GM23338 (cell line): ENCODE results near the gene TRNP1. TPM values are rescaled to one million over a fixed set of nuclear protein-coding genes. Genes with fewer than 3 reads are reported as not detected.

Source experiments
- ATAC-seq: fragments of 200-7000 bp; cut with Tn5 transposase; 3 replicates; pipeline ENCODE4 v1.9.1; 2020
- DNase-seq: peaks from one replicate; pipeline ENCODE4 v3.0.0-alpha.2; 2015; ENCODE audit warnings: low spot score
- H2AFZ ChIP-seq: fragments of 200-600 bp; sonication (generic); 2 replicates; pipeline ENCODE4 v1.8.0; 2016; ENCODE audit warnings: antibody characterized with exemption, mild to moderate bottlenecking, moderate library complexity
- H3F3A ChIP-seq: fragments of 200-600 bp; sonication (generic); replicated peaks from 2 replicates; pipeline ENCODE4 v1.8.0; 2017; ENCODE audit warnings: antibody characterized with exemption, mixed run types, low read depth
- H3K27ac ChIP-seq: fragments of 200-600 bp; sonication (generic); 2 replicates; pipeline ENCODE4 v1.6.1; 2016; ENCODE audit warnings: low read depth
- H3K27me3 ChIP-seq: fragments of 200-600 bp; sonication (generic); 2 replicates; pipeline ENCODE4 v1.8.0; 2016; ENCODE audit warnings: mild to moderate bottlenecking, mixed run types, moderate library complexity; ENCODE audit not compliant: insufficient read depth
- H3K36me3 ChIP-seq: fragments of 200-600 bp; sonication (generic); 2 replicates; pipeline ENCODE4 v1.8.0; 2016; ENCODE audit warnings: mild to moderate bottlenecking; ENCODE audit not compliant: insufficient read depth
- H3K4me1 ChIP-seq: fragments of 200-600 bp; sonication (generic); 2 replicates; pipeline ENCODE4 v1.8.0; 2016; ENCODE audit warnings: mild to moderate bottlenecking, moderate library complexity; ENCODE audit not compliant: insufficient read depth
- H3K4me2 ChIP-seq: fragments of 200-600 bp; sonication (generic); 2 replicates; pipeline ENCODE4 v1.7.1; 2017; ENCODE audit warnings: mixed run types
- H3K4me3 ChIP-seq: fragments of 200-600 bp; sonication (generic); 2 replicates; pipeline ENCODE4 v1.6.1; 2016; ENCODE audit warnings: mixed run types
- H3K79me2 ChIP-seq: fragments of 200-600 bp; sonication (generic); replicated peaks from 2 replicates; pipeline ENCODE4 v1.8.0; 2017; ENCODE audit warnings: mild to moderate bottlenecking; ENCODE audit not compliant: insufficient read depth
- H3K9me2 ChIP-seq: fragments of 200-600 bp; sonication (generic); 2 replicates; pipeline ENCODE4 v1.8.0; 2017; ENCODE audit not compliant: insufficient read depth
- H4K20me1 ChIP-seq: fragments of 200-600 bp; sonication (generic); replicated peaks from 2 replicates; pipeline ENCODE4 v1.8.0; 2017; ENCODE audit warnings: mild to moderate bottlenecking; ENCODE audit not compliant: insufficient read depth
- H3K27ac Mint-ChIP-seq: 2 replicates; pipeline ENCODE4 v1.8.0; 2020; ENCODE audit warnings: inconsistent platforms, mild to moderate bottlenecking, moderate library complexity, mixed read lengths
- H3K27me3 Mint-ChIP-seq: 3 replicates; pipeline ENCODE4 v1.8.0; 2022; ENCODE audit warnings: low read depth, mild to moderate bottlenecking, moderate library complexity, mixed read lengths, inconsistent platforms; ENCODE audit not compliant: insufficient read depth, poor library complexity
- H3K36me3 Mint-ChIP-seq: 3 replicates; pipeline ENCODE4 v1.8.0; 2021; ENCODE audit warnings: low read depth, mild to moderate bottlenecking, inconsistent platforms, moderate library complexity, mixed read lengths
- H3K4me1 Mint-ChIP-seq: 3 replicates; pipeline ENCODE4 v1.8.0; 2020; ENCODE audit warnings: mild to moderate bottlenecking, inconsistent platforms, mixed read lengths
- H3K4me3 Mint-ChIP-seq: 3 replicates; pipeline ENCODE4 v1.8.0; 2021; ENCODE audit warnings: moderate library complexity, mild to moderate bottlenecking, inconsistent platforms, mixed read lengths
- H3K9me3 Mint-ChIP-seq: 3 replicates; pipeline ENCODE4 v1.8.0; 2020; ENCODE audit warnings: moderate library complexity, mild to moderate bottlenecking, inconsistent platforms, mixed read lengths
- CREB1 ChIP-seq: fragments of 250-450 bp; sonication (Bioruptor Pico); IDR thresholded peaks from 2 replicates; pipeline ENCODE4 v1.5.0; 2020; ENCODE audit warnings: low read depth, mild to moderate bottlenecking, moderate library complexity
- JUNB ChIP-seq: IDR thresholded peaks from one replicate; pipeline ENCODE4 v1.6.1; 2016; ENCODE audit warnings: antibody characterized with exemption; ENCODE audit not compliant: unreplicated experiment
- ZNF114 ChIP-seq: fragments of 250-450 bp; sonication (Bioruptor Pico); IDR thresholded peaks from 2 replicates; pipeline ENCODE4 v1.5.0; 2020; ENCODE audit warnings: mild to moderate bottlenecking, moderate library complexity
- polyA plus RNA-seq: library from polyadenylated mRNA; unstranded; fragments of >200 nt; fragmentation: Nextera tagmentation; extraction: Ambion mirVana; gene quantifications from 2 replicates; pipeline ENCODE4 v1.2.1, GENCODE V29; 2016
- total RNA-seq: library from RNA; depleted of rRNA; stranded (reverse); fragments of >200 nt; shearing (Covaris generic); gene quantifications from 2 replicates; pipeline ENCODE4 v1.2.3, GENCODE V29; 2014; rRNA removed

The TRNP1 gene
- total and polyA plus RNA-seq, 2 experiments from 2014 or later, result 21.2 to 54.3 TPM

DNA sequence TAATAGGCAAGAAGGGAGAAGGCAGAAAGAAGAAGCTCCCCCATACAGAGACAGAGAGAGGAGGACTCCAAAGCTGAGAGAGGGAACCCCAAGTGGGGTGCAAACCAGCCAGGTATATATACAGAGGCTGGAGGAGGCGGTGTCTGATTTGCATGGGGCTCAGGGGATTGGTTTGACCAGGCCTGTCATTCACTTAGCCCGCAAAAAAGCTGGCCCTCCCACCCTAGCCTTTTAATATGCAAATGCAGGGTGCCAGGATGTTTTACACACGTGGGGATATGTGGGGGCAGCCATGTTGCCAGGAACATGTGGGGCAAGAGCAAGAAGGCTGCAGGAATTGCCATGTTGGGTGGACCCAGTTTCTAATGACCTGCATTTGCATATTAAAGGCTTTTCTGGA lies 56.1 kb downstream of the TRNP1 start:
- H3K9me2 ChIP-seq, result peaks cover 11% of the 10 kb centered on the region; the same call in 1 of the 2 replicates
- H2AFZ ChIP-seq, result no peak overlapping the region
- peak; percentile 86 for DNase-seq
- H3K27ac Mint-ChIP-seq, result peak overlapping the region; percentile 93
- no peaks in the 10 kb centered on the region for H4K20me1 ChIP-seq
- H3K4me3 Mint-ChIP-seq, result peak overlapping the region; percentile 7; the same call in 1 of the 3 replicates
- H3K9me3 Mint-ChIP-seq, result peaks cover 15% of the 10 kb centered on the region
- peaks cover 8% of the 10 kb centered on the region for H3K27me3 Mint-ChIP-seq
- ATAC-seq, result peak; percentile 21
- no peaks in the 10 kb centered on the region for H3K27me3 ChIP-seq
- peaks cover 29% of the 10 kb centered on the region for H3K4me1 ChIP-seq
- H3K4me3 ChIP-seq, result no peak overlapping the region
- H3F3A ChIP-seq, result 0 out of 2 replicates have a peak, but pooled peaks cover 4% of the 10 kb centered on the region
- H3K4me2 ChIP-seq, result 0 out of 2 replicates have a peak overlapping the region, but pooled peaks have one; percentile 39
- H3K79me2 ChIP-seq, result no peaks in the 10 kb centered on the region
- no peaks in the 10 kb centered on the region for H3K36me3 ChIP-seq
- peaks cover 29% of the 10 kb centered on the region for H3K4me1 Mint-ChIP-seq
- TF ChIP-seq CREB1 (CRISPR knock-in tag) (0 out of 2 replicates have a peak, but pooled peaks have one; percentile 37), JUNB (no peak), ZNF114 (peak; percentile 95; the same call in 1 of the 2 replicates)
- peaks cover 19% of the 10 kb centered on the region for H3K36me3 Mint-ChIP-seq
- H3K27ac ChIP-seq, result peak overlapping the region; percentile 78

Other genes starting within 250 kb of the TRNP1 start
- 11.7 and 12.6 TPM in 2 replicates for gene PIGV, start 205.7 kb upstream of the TRNP1 start, total RNA-seq
- 3.8 and 4.5 TPM in 2 replicates for gene PIGV, start 205.7 kb upstream of the TRNP1 start, polyA plus RNA-seq
- gene ZDHHC18, start 167.0 kb upstream of the TRNP1 start, total RNA-seq, result 15.5 and 26.8 TPM in 2 replicates
- gene ZDHHC18, start 167.0 kb upstream of the TRNP1 start, polyA plus RNA-seq, result 5.6 and 6.3 TPM in 2 replicates
- 2.6 and 4.1 TPM in 2 replicates for gene SFN, start 130.5 kb upstream of the TRNP1 start, total RNA-seq
- 1.8 and 3.6 TPM in 2 replicates for gene SFN, start 130.5 kb upstream of the TRNP1 start, polyA plus RNA-seq
- gene GPN2, start 103.4 kb upstream of the TRNP1 start, total RNA-seq, result 10.1 and 13.8 TPM in 2 replicates
- 18.2 and 19.4 TPM in 2 replicates for gene GPN2, start 103.4 kb upstream of the TRNP1 start, polyA plus RNA-seq
- gene GPATCH3, start 93.2 kb upstream of the TRNP1 start, total RNA-seq, result 10.5 and 15.6 TPM in 2 replicates
- gene GPATCH3, start 93.2 kb upstream of the TRNP1 start, polyA plus RNA-seq, result 9.8 and 13.0 TPM in 2 replicates
- not detected in 2 replicates for gene NR0B2, start 79.7 kb upstream of the TRNP1 start, total RNA-seq
- gene NR0B2, start 79.7 kb upstream of the TRNP1 start, polyA plus RNA-seq, result 0.18 TPM in 1 of 2 replicates, not detected in the other
- 84.3 and 96.2 TPM in 2 replicates for gene NUDC, start 71.9 kb upstream of the TRNP1 start, total RNA-seq
- 206 and 224 TPM in 2 replicates for gene NUDC, start 71.9 kb upstream of the TRNP1 start, polyA plus RNA-seq
- 18.0 and 21.1 TPM in 2 replicates for gene KDF1, start 33.2 kb upstream of the TRNP1 start, total RNA-seq
- gene KDF1, start 33.2 kb upstream of the TRNP1 start, polyA plus RNA-seq, result 13.6 and 17.4 TPM in 2 replicates
- 160 and 170 TPM in 2 replicates for gene TENT5B, start 19.2 kb downstream of the TRNP1 start, total RNA-seq
- 69.1 and 78.0 TPM in 2 replicates for gene TENT5B, start 19.2 kb downstream of the TRNP1 start, polyA plus RNA-seq
- gene SLC9A1, start 161.4 kb downstream of the TRNP1 start, total RNA-seq, result 22.3 and 23.3 TPM in 2 replicates
- gene SLC9A1, start 161.4 kb downstream of the TRNP1 start, polyA plus RNA-seq, result 10.4 and 10.5 TPM in 2 replicates
- gene WDTC1, start 240.9 kb downstream of the TRNP1 start, total RNA-seq, result 13.9 and 14.0 TPM in 2 replicates
- gene WDTC1, start 240.9 kb downstream of the TRNP1 start, polyA plus RNA-seq, result 3.4 and 3.8 TPM in 2 replicates